Activated CD8-positive, alpha-beta T cell treated with anti-CD3 and anti-CD28 coated beads for 36 hours (primary cell): ENCODE data around the gene PALLD. TPM values are rescaled to one million over a fixed set of nuclear protein-coding genes. Genes with fewer than 3 reads are reported as not detected.
"Not testable (repeated sequence)": the region's sequence is repeated elsewhere in the genome, so short reads cannot be mapped to it uniquely, and the experiment has no call there.

Experiments used
- ATAC-seq: fragments of 200-7000 bp; cut with Tn5 transposase; one replicate; pipeline ENCODE4 v1.10.0; 2021; ENCODE audit warnings: mild to moderate bottlenecking, moderate library complexity
- CTCF ChIA-PET: fragments of 350-600 bp; sonication (Branson Sonifier 250); formaldehyde crosslinking; loops from one replicate; lab custom pipeline; 2021; ENCODE audit warnings: antibody characterized with exemption; lab: Charles Lee
- POLR2A ChIA-PET: fragments of 350-600 bp; sonication (Branson Sonifier 250); formaldehyde crosslinking; loops from one replicate; lab custom pipeline; 2021; ENCODE audit warnings: antibody characterized with exemption; lab: Charles Lee
- DNase-seq: peaks from one replicate; pipeline ENCODE4 v3.0.0-alpha.2; 2020
- H3K27ac Mint-ChIP-seq: one replicate; pipeline ENCODE4 v1.8.0; 2021; ENCODE audit warnings: mild to moderate bottlenecking, mixed read lengths
- H3K27me3 Mint-ChIP-seq: one replicate; pipeline ENCODE4 v1.8.0; 2021; ENCODE audit warnings: mixed read lengths
- H3K36me3 Mint-ChIP-seq: one replicate; pipeline ENCODE4 v1.8.0; 2021; ENCODE audit warnings: low read depth, mixed read lengths
- H3K4me1 Mint-ChIP-seq: one replicate; pipeline ENCODE4 v1.8.0; 2021; ENCODE audit warnings: low read depth, mixed read lengths
- H3K4me3 Mint-ChIP-seq: one replicate; pipeline ENCODE4 v1.8.0; 2021; ENCODE audit warnings: mild to moderate bottlenecking, moderate library complexity, mixed read lengths
- H3K9me3 Mint-ChIP-seq: one replicate; pipeline ENCODE4 v1.8.0; 2021; ENCODE audit warnings: mixed read lengths
- intact Hi-C: fragments of 100-400 bp; cut with micrococcal nuclease; formaldehyde crosslinking; loops from one replicate; pipeline ENCODE4 v1.10.0; 2022
- total RNA-seq, 2 experiments: library from RNA; stranded (reverse); gene quantifications; one replicate each; pipeline ENCODE4 v1.2.3, GENCODE V29; 2021
- TF ChIP-seq, protein P1 (sequence below): fragments of 200-600 bp; IDR thresholded peaks from one replicate; pipeline ENCODE4 v1.8.0; 2022; ENCODE audit warnings: antibody characterized with exemption, mild to moderate bottlenecking

PALLD gene
- total RNA-seq, 2 experiments from 2014 or later = 0.41 to 0.60 TPM

DNA sequence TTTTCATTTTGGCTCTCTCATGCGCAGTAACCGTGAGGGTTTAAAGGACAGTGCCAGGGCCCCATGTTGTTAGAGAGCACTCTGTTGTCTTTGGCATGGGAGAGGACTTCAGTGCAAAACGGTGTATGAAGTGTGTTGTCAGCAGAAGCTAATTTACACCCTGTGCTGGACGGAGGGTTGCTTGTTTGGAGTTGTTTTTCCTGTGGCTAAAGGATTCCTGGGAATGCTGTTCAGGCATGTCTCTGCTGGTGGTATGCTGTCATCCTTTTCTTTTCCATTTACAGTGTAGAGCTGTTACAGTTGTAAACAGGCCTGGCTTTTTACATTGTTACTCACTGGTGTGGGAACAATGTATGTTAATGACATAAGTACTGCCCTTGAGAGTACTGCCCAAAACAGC, 306.9 kb downstream of the PALLD start:
- TF ChIP-seq, protein P1, sequence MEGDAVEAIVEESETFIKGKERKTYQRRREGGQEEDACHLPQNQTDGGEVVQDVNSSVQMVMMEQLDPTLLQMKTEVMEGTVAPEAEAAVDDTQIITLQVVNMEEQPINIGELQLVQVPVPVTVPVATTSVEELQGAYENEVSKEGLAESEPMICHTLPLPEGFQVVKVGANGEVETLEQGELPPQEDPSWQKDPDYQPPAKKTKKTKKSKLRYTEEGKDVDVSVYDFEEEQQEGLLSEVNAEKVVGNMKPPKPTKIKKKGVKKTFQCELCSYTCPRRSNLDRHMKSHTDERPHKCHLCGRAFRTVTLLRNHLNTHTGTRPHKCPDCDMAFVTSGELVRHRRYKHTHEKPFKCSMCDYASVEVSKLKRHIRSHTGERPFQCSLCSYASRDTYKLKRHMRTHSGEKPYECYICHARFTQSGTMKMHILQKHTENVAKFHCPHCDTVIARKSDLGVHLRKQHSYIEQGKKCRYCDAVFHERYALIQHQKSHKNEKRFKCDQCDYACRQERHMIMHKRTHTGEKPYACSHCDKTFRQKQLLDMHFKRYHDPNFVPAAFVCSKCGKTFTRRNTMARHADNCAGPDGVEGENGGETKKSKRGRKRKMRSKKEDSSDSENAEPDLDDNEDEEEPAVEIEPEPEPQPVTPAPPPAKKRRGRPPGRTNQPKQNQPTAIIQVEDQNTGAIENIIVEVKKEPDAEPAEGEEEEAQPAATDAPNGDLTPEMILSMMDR = no peak
- ChIA-PET CTCF (no interaction called here), POLR2A (no interaction called here)
- DNase-seq = no peak
- H3K9me3 Mint-ChIP-seq = no peaks in the 10 kb centered on the region
- no peaks in the 10 kb centered on the region for H3K4me1 Mint-ChIP-seq
- intact Hi-C loops = no loop called here
- ATAC-seq = no peak
- no peak overlapping the region for H3K27ac Mint-ChIP-seq
- H3K4me3 Mint-ChIP-seq = no peak overlapping the region
- H3K27me3 Mint-ChIP-seq = no peaks in the 10 kb centered on the region
- no peaks in the 10 kb centered on the region for H3K36me3 Mint-ChIP-seq

- H3K9me3 Mint-ChIP-seq = no peaks in the 10 kb centered on the region
- H3K4me1 Mint-ChIP-seq = no peaks in the 10 kb centered on the region
- intact Hi-C loops = no loop called here
- no peaks in the 10 kb centered on the region for H3K36me3 Mint-ChIP-seq
- TF ChIP-seq, protein P1 = no peak
- ChIA-PET POLR2A (no interaction called here), CTCF (no interaction called here)
- ATAC-seq (no peak), DNase-seq (no peak)
- H3K27ac Mint-ChIP-seq = no peak overlapping the region
- H3K4me3 Mint-ChIP-seq = no peak overlapping the region
- no peaks in the 10 kb centered on the region for H3K27me3 Mint-ChIP-seq
These were observed 307.3 kb downstream of the PALLD start for GRCh38 chr4:168804146-168804545.

GRCh38 chr4:168805341-168805740, 308.5 kb downstream of the PALLD start:
- Mint-ChIP-seq H3K36me3 (no peaks in the 10 kb centered on the region), H3K9me3 (no peaks in the 10 kb centered on the region), H3K4me1 (no peaks in the 10 kb centered on the region), H3K4me3 (no peak overlapping the region), H3K27me3 (no peaks in the 10 kb centered on the region), H3K27ac (no peak overlapping the region)
- ATAC-seq (no peak), DNase-seq (no peak)
- TF ChIP-seq, protein P1 = no peak
- ChIA-PET POLR2A (no interaction called here), CTCF (no interaction called here)
- intact Hi-C loops = no loop called here

- H3K27me3 Mint-ChIP-seq, H3K9me3 Mint-ChIP-seq, ATAC-seq, intact Hi-C loops, H3K4me1 Mint-ChIP-seq, H3K27ac Mint-ChIP-seq, H3K4me3 Mint-ChIP-seq, CTCF ChIA-PET, H3K36me3 Mint-ChIP-seq, DNase-seq, POLR2A ChIA-PET: not testable (repeated sequence)
These were observed 309.4 kb downstream of the PALLD start for GRCh38 chr4:168806247-168806646.

DNA sequence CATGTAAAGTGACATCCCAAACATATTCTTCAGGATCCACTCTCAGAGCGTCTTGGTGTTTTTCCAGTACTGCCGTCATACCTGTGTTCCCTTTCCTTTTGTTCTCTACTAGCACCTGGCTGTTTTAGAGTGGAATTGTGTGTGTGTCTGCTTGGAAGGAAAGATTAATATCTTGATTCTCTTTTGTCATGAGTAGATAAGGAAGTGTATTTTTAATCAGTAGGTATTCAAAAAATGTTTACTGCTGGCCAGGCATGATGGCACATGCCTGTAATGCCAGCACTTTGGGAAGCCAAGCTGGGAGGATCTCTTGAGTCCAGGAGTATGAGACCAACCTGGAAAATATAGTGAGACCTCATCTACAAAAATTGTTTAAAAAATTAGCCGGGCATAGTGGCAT, 314.4 kb downstream of the PALLD start:
- H3K27ac Mint-ChIP-seq = no peak overlapping the region
- no peak overlapping the region for H3K4me3 Mint-ChIP-seq
- POLR2A ChIA-PET = no interaction called here
- H3K27me3 Mint-ChIP-seq = peaks cover 3% of the 10 kb centered on the region
- TF ChIP-seq, protein P1 = no peak
- H3K9me3 Mint-ChIP-seq = no peaks in the 10 kb centered on the region
- H3K36me3 Mint-ChIP-seq = no peaks in the 10 kb centered on the region
- H3K4me1 Mint-ChIP-seq = no peaks in the 10 kb centered on the region
- ATAC-seq (no peak), DNase-seq (no peak)
- CTCF ChIA-PET = no interaction called here
- intact Hi-C loops = no loop called here
